A673 (cell line): ENCODE results near the gene NTF3. TPM values are rescaled to one million over a fixed set of nuclear protein-coding genes. Genes with fewer than 3 reads are reported as not detected.

ENCODE experiments used
- BruUV-seq: library from RNA; stranded (reverse); fragments of 400-500 nt; replicated peaks from 2 replicates; lab custom pipeline; 2021; lab: Mats Ljungman, UMichigan
- CTCF ChIA-PET: fragments of 300-600 bp; sonication (Branson Sonifier 250); formaldehyde crosslinking; loops from one replicate; lab custom pipeline; 2022; ENCODE audit warnings: antibody characterized with exemption; lab: Charles Lee
- POLR2A ChIA-PET: fragments of 300-600 bp; sonication (Branson Sonifier 250); formaldehyde crosslinking; loops from one replicate; lab custom pipeline; 2022; ENCODE audit warnings: antibody characterized with exemption; ENCODE audit not compliant: low non-redundant PET; lab: Charles Lee
- DNase-seq: peaks from one replicate; pipeline ENCODE4 v3.0.0-alpha.2; 2015; ENCODE audit warnings: low spot score
- H3K27ac ChIP-seq: fragments of 200-600 bp; sonication (generic); 2 replicates; pipeline ENCODE4 v1.5.1; 2016; ENCODE audit warnings: mixed run types, low read depth, mild to moderate bottlenecking, mixed read lengths, antibody characterized with exemption, low read length; ENCODE audit not compliant: poor library complexity, severe bottlenecking
- H3K27me3 ChIP-seq: fragments of 200-600 bp; sonication (generic); replicated peaks from 2 replicates; pipeline ENCODE4 v1.6.1; 2017; ENCODE audit warnings: mixed run types, low read depth, mild to moderate bottlenecking, mixed read lengths, antibody characterized with exemption, low read length; ENCODE audit not compliant: insufficient read depth, poor library complexity
- H3K36me3 ChIP-seq: fragments of 200-600 bp; sonication (generic); 2 replicates; pipeline ENCODE4 v1.6.1; 2016; ENCODE audit warnings: mixed run types, mild to moderate bottlenecking, mixed read lengths, antibody characterized with exemption, low read length; ENCODE audit not compliant: insufficient read depth, poor library complexity, severe bottlenecking
- H3K4me1 ChIP-seq: fragments of 200-600 bp; sonication (generic); 2 replicates; pipeline ENCODE4 v1.6.1; 2017; ENCODE audit warnings: mixed run types, mild to moderate bottlenecking, mixed read lengths, antibody characterized with exemption, low read length; ENCODE audit not compliant: insufficient read depth, poor library complexity, severe bottlenecking
- H3K4me3 ChIP-seq: fragments of 200-600 bp; sonication (generic); 2 replicates; pipeline ENCODE4 v1.5.1; 2016; ENCODE audit warnings: low read depth, mixed run types, mild to moderate bottlenecking, mixed read lengths, low read length; ENCODE audit not compliant: poor library complexity, severe bottlenecking
- H3K9me3 ChIP-seq: fragments of 200-600 bp; sonication (generic); 2 replicates; pipeline ENCODE4 v1.6.1; 2016; ENCODE audit warnings: mixed run types, low read depth, mild to moderate bottlenecking, mixed read lengths, antibody characterized with exemption, low read length; ENCODE audit not compliant: poor library complexity, severe bottlenecking
- CTCF ChIP-seq: fragments of 300-800, 200-600 bp; sonication (generic); conservative IDR thresholded peaks from 2 replicates; pipeline ENCODE4 v1.5.1; 2017; ENCODE audit warnings: low read depth, mild to moderate bottlenecking, antibody characterized with exemption, low read length, moderate library complexity, mixed read lengths
- EZH2 ChIP-seq: fragments of 200-600 bp; sonication (generic); IDR thresholded peaks from 2 replicates; pipeline ENCODE4 v1.6.1; 2017; ENCODE audit warnings: borderline replicate concordance, low read depth, mild to moderate bottlenecking, mixed read lengths, antibody characterized with exemption, low read length; ENCODE audit not compliant: poor library complexity, severe bottlenecking
- intact Hi-C: fragments of 100-400 bp; cut with micrococcal nuclease; formaldehyde crosslinking; loops from one replicate; pipeline ENCODE4 v1.10.0; 2022; ENCODE audit not compliant: unreplicated experiment
- total RNA-seq: library from RNA; stranded (reverse); gene quantifications from 2 replicates; pipeline ENCODE4 v1.2.3, GENCODE V29; 2021

Gene NTF3
- total RNA-seq, 1 experiment from 2014 or later = not detected

GRCh38 chr12:5456906-5457305 is 25.0 kb downstream of the NTF3 start:
- ChIA-PET POLR2A (no interaction called here), CTCF (no interaction called here)
- no TSS peak for BruUV-seq
- peak; percentile 47 for DNase-seq
- TF ChIP-seq CTCF = no peak
- TF ChIP-seq EZH2 = no peak
- no peaks in the 10 kb centered on the region for H3K36me3 ChIP-seq
- intact Hi-C loops = no loop called here
- H3K4me3 ChIP-seq = no peak overlapping the region
- no peaks in the 10 kb centered on the region for H3K27me3 ChIP-seq
- no peaks in the 10 kb centered on the region for H3K9me3 ChIP-seq
- no peak overlapping the region for H3K27ac ChIP-seq
- no peaks in the 10 kb centered on the region for H3K4me1 ChIP-seq

GRCh38 chr12:5458229-5459050 is 26.5 kb downstream of the NTF3 start:
- intact Hi-C loops = no loop called here

GRCh38 chr12:5459051-5459782 is 27.3 kb downstream of the NTF3 start:
- Histone ChIP-seq H3K9me3 (no peaks in the 10 kb centered on the region), H3K36me3 (no peaks in the 10 kb centered on the region), H3K27me3 (peaks cover 2% of the 10 kb centered on the region), H3K4me3 (no peak overlapping the region), H3K27ac (no peak overlapping the region), H3K4me1 (no peaks in the 10 kb centered on the region)
- no peak for DNase-seq
- ChIA-PET CTCF (no interaction called here), POLR2A (no interaction called here)
- no peak for TF ChIP-seq CTCF
- TF ChIP-seq EZH2 = no peak
- no TSS peak for BruUV-seq
- intact Hi-C loops = no loop called here

More at GRCh38 chr12:5458229-5459050, 26.5 kb downstream of the NTF3 start:
- no peak overlapping the region for H3K27ac ChIP-seq
- ChIA-PET CTCF (no interaction called here), POLR2A (no interaction called here)
- no peaks in the 10 kb centered on the region for H3K9me3 ChIP-seq
- no peaks in the 10 kb centered on the region for H3K4me1 ChIP-seq
- no TSS peak for BruUV-seq
- H3K4me3 ChIP-seq = no peak overlapping the region
- no peak for DNase-seq
- no peaks in the 10 kb centered on the region for H3K27me3 ChIP-seq
- TF ChIP-seq EZH2 (no peak), CTCF (no peak)
- no peaks in the 10 kb centered on the region for H3K36me3 ChIP-seq
